ENCODE measurements around the gene DIO3.
A peak's percentile ranks its signal among the peaks of the same experiment; 100 is the strongest.

DIO3 gene

GRCh38 chr14:101584055-101584859 lies 23.0 kb downstream of the DIO3 start:
- DNase-seq: peak; percentile 85

DNA sequence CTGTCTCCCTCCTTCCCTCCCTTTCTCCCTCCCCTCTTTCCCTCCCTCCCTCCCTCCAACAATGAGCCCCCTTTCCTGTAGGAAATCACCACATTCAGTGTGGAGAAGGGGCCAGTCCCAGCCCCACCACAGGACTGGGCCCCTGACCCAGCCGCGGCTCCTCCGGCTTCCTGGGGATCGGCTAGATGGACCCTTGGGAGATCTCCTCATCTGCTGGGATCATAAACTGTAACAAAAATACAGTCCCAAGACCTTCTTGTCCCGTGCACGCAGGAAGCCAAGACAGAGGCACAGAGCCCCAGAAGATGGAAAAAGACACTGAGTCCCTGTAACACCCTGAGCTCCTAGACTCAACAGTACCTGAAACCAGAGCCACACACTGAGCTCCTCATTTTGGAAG lies 23.9 kb downstream of the DIO3 start:
- DNase-seq: no peak

GRCh38 chr14:101586531-101587430 lies 25.5 kb downstream of the DIO3 start:
- DNase-seq: no peak

DNA sequence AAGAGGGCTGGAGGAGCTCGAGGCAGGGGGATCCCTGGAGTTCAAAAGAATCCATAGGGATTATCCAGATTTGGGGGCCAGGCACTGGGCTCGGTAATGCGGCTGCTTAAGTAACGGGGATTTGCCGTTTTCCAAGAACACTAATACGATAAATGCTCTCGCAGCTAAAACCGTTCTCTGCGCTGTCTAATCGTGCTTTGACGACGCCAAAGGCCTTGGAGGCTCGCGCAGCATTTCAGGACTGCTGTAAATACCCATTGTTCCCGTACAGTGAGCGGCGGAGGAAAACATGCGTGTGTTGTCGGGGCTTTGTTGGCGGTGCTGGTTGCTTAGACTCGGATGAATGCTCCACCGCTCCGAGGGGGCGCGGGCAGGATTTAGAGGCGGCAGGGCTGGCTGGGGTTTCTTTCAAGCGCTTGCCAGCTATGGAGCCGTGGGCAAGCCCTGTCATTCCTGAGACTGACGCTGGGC lies 26.2 kb downstream of the DIO3 start:
- no peak for DNase-seq

- DNase-seq: no peak
These were observed 27.1 kb downstream of the DIO3 start for GRCh38 chr14:101588286-101588975.

DNA sequence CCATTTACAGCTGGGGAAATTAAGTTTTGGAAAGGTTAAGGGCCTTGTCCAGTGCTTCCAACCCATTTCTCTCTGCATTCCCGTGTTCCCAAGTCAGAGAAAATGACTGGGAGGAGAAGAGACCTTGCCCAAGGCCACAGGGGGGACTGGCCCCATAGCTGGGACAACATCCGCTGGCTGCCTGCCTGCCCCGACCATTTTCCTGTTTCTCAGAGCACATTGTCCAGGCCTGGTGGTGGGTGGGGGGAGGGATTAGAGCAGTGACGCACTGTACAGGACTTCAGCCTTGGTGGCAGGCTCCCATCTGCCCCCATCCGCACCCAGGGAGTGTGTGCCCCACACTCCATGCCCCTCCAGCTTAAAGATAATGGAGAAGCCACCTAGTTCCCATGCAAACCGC lies 27.7 kb downstream of the DIO3 start:
- no peak for DNase-seq

DNA sequence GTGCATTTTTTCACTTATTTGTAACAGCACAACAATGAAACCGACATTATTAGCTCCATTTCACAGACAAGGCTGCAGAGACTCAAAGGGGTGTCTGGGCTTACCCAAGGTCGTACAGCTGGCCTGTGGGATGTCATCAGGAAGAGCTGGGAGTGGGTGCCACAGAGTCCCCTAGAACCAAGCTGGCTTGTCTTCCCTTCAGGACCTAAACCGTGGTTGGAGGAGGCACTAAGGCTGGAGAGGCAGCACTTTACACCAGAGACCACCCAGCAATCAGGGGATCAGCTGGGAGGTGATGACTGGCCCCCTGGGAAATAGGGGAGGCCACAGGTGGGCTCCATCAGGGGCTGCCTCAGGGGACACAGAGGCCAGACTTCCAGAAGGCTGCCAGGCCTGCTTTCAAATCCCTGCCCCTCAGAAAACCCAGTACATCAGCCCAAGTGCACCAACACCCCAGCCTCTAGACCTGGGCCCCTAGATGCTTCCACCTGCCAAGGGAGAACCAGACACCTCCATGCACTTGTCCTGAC lies 28.3 kb downstream of the DIO3 start:
- no peak for DNase-seq

GRCh38 chr14:101590062-101590461 lies 28.8 kb downstream of the DIO3 start:
- no peak for DNase-seq

GRCh38 chr14:101590616-101591015 lies 29.3 kb downstream of the DIO3 start:
- DNase-seq: no peak

GRCh38 chr14:101591121-101591520 lies 29.8 kb downstream of the DIO3 start:
- no peak for DNase-seq

DNA sequence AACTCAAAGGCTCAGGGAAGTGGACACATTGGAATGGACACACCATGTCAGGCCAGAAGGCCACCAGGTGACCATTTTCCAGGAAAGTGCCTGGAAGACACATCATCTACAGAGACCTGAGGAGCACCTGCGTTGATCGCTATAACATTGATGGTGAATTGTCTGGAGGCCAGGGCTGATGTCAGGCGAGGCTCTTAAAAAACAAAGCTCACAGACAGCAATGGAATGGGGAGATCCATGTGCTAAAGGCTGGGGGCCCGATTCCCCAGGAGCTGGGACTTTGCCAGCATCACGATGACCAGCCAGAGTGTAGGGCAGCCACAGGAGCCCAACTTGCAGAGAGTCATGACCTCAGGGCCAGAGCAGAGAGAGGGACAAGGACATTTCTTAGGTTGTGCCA lies 30.3 kb downstream of the DIO3 start:
- DNase-seq: no peak

GRCh38 chr14:101593411-101594238 lies 32.3 kb downstream of the DIO3 start:
- no peak for DNase-seq

DNA sequence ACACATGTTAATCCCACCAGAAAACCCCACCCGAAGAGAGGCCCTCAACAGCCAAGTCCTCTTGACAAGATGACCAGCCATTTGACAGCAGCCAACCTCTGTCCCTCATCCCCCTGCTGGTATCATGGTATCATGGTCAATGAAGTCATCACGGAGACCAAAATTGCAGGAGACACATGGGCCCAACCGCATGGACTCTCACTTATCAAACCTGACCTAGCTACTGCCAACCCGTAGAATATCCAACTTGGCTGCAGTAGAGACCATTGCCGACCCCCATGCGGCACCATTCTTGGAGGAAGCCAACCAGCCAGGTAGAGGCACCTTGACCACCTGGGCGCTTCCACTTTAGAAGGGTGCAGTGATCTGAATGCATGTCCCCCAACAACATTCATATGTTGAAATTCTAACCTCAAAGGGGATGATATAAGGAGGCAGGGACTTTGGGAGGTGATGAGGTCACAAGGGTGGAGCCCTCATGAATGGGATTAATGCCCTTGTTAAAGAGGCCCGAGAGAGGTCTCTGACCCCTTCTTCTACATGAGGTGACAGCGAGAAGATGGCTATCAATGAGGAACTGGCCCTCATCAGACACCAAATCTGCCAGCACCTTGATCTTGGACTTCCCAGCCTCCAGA lies 33.3 kb downstream of the DIO3 start:
- no peak for DNase-seq

GRCh38 chr14:101595349-101595748 lies 34.1 kb downstream of the DIO3 start:
- no peak for DNase-seq

DNA sequence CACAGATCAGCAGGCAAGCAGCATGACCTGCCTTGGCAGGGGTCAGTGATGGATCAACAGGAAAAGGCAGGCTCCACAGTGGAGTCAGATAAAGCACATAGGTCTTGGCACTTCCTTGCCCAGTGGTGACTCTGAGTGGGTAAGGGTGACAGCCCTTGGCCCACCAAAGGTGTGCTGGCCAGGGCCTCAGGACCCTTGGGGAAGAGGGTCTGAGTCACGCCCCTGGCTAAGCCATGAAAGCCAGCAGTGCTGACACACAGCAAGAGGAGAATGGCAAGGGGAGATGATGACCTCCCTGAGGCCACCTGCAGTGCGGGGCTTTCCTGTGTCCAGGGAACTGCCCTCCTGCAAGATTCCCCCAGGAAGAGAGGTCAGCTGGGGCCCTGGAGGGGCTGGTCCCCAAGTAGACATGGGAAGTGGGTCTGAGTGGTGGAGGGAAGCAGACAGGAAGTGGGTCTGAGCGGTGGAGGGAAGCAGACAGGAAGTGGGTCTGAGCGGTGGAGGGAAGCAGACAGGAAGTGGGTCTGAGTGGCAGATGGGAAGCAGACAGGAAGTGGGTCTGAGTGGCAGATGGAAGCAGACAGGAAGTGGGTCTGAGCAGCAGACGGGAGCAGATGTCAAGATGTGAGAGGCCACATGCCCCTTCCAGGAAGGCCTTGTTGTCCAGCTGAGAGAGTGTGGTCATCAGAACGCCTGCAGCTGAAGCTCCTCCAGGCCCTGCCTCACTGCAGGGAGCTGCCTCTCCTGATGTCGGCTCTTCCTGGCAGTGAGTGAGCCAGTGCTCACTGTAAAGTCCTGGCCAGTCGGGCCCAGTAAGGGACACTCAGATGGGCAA lies 34.8 kb downstream of the DIO3 start:
- DNase-seq: no peak

GRCh38 chr14:101596742-101597141 lies 35.4 kb downstream of the DIO3 start:
- no peak for DNase-seq

DNA sequence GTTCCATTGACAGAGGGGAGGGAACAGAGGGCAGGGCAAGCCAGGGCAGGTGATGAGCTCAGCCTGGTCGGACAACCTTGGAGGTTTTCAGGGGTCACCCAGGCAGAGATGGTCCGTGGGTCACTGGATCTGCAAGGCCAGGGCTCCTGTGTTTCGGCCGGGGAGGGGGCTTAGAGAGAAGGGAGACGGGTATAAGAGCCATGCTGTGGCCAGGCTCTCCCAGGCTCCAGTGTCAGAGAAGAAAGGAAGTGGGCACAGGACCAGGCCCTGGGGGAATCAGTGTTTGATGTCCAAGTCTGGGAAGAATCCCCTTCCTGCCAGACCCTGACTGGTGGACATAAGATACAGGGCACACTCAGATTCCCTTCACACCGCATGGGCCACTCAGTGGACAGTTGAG lies 36.9 kb downstream of the DIO3 start:
- no peak for DNase-seq

DNA sequence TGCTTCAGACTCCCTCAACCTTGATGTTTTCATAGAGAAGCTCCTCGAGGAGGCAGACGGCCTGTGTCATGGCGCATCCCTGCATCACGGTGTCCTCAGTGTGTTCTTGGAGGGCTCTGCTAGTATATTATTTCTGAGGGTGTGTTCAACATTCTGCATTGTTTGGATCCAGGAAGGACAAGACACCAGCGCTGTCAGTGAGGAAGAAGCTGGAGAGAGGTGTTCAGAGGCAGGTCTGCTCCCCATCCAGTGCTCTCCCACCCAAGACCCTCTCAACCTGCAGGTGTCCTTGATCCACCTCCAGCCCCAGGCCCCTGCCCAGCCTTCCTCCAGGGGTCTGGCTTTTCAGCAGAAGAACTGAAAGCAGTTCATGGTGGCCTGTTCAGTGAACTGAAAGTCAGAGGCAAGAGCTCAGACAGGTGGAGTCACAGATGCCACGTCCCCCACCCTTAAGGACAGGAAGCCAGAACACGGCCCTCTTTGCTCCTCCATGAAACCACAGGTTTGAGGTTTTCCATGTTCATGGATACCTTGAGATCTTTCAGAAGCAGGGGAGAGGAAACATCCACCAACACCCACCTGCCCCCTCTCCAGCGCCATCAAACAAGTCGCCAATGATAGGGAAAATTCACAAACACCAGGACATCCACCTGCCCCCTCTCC lies 37.4 kb downstream of the DIO3 start:
- DNase-seq: no peak

- DNase-seq: no peak
These were observed 38.1 kb downstream of the DIO3 start for GRCh38 chr14:101599234-101599885.

Measured in NCI-H2171 (cell line).